ENCODE measurements around the gene IQCM.

DNA sequence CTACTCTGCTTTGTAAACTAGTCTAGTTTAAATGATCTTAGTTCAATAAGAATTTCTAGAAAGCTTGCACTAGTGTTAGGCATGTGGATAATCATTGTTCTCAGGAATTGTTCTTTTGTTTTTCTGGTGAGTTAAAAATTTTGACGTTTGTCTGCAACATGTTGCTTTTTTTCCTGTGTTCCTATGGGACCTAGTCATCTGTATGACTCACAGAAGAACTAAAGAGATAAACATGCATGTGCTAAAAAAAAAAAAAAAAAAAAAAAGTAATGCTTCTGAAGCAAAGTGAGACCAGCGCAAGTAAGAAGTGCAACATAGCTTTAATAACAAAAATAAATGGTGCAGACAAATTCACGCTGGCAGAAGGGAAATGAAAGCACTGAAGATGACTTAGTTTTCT is 471.2 kb downstream of the IQCM start:
- no peak for TF ChIP-seq POLR2AphosphoS5 (IDR thresholded peaks at IDR 0.05)
- TF ChIP-seq, protein P1, sequence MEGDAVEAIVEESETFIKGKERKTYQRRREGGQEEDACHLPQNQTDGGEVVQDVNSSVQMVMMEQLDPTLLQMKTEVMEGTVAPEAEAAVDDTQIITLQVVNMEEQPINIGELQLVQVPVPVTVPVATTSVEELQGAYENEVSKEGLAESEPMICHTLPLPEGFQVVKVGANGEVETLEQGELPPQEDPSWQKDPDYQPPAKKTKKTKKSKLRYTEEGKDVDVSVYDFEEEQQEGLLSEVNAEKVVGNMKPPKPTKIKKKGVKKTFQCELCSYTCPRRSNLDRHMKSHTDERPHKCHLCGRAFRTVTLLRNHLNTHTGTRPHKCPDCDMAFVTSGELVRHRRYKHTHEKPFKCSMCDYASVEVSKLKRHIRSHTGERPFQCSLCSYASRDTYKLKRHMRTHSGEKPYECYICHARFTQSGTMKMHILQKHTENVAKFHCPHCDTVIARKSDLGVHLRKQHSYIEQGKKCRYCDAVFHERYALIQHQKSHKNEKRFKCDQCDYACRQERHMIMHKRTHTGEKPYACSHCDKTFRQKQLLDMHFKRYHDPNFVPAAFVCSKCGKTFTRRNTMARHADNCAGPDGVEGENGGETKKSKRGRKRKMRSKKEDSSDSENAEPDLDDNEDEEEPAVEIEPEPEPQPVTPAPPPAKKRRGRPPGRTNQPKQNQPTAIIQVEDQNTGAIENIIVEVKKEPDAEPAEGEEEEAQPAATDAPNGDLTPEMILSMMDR (IDR thresholded peaks at IDR 0.05 in 8 of 11, conservative IDR thresholded peaks at IDR 0.05 in 3 of 11): no peak
- TF ChIP-seq POLR2A (IDR thresholded peaks at IDR 0.05): no peak

Data from spleen (tissue), 7 donors.